CD4-positive, alpha-beta memory T cell (primary cell): ENCODE results near the gene RERE. TPM values are rescaled to one million over a fixed set of nuclear protein-coding genes. Genes with fewer than 3 reads are reported as not detected.

Experiments used
- CTCF ChIA-PET: fragments of 350-600 bp; sonication (Branson Sonifier 250); formaldehyde crosslinking; loops from one replicate; lab custom pipeline; 2021; ENCODE audit warnings: inconsistent platforms; ENCODE audit not compliant: partially characterized antibody; lab: Charles Lee
- POLR2A ChIA-PET: fragments of 350-600 bp; sonication (Branson Sonifier 250); formaldehyde crosslinking; loops from one replicate; lab custom pipeline; 2021; ENCODE audit not compliant: partially characterized antibody; lab: Charles Lee
- DNase-seq, 5 donors: peaks; one replicate each; pipeline versions ENCODE4 v3.0.0 to v3.0.0-alpha.2; 2020 to 2022; ENCODE audit warnings: mixed read lengths in 1 of 5
- H3K27ac ChIP-seq: one replicate; pipeline ENCODE4 v1.7.0; 2013; ENCODE audit warnings: low read depth, low read length
- H3K27me3 ChIP-seq: 2 replicates; pipeline ENCODE4 v1.7.0; 2013; ENCODE audit warnings: mild to moderate bottlenecking, low read length, moderate library complexity; ENCODE audit not compliant: insufficient read depth
- H3K36me3 ChIP-seq: 2 replicates; pipeline ENCODE4 v1.7.0; 2013; ENCODE audit warnings: mild to moderate bottlenecking, low read length, moderate library complexity; ENCODE audit not compliant: insufficient read depth
- H3K4me1 ChIP-seq: 2 replicates; pipeline ENCODE4 v1.7.0; 2013; ENCODE audit warnings: mild to moderate bottlenecking, low read length, moderate library complexity; ENCODE audit not compliant: insufficient read depth
- H3K4me3 ChIP-seq, 2 donors: one replicate each; pipeline ENCODE4 v1.7.0; 2013; ENCODE audit warnings: low read length in 2 of 2, mild to moderate bottlenecking in 1 of 2
- H3K9me3 ChIP-seq, 2 donors: one replicate each; pipeline ENCODE4 v1.7.0; 2013; ENCODE audit warnings: low read length in 2 of 2, control low read depth in 1 of 2; ENCODE audit not compliant: control insufficient read depth in 1 of 2
- H3K27ac Mint-ChIP-seq, 7 donors: one replicate each; pipeline ENCODE4 v1.8.0; 2020 to 2021; ENCODE audit warnings: mixed read lengths in 7 of 7, mild to moderate bottlenecking in 6 of 7, inconsistent platforms in 3 of 7, moderate library complexity in 3 of 7
- H3K27me3 Mint-ChIP-seq, 2 donors: one replicate each; pipeline ENCODE4 v1.8.0; 2020 to 2021; ENCODE audit warnings: mixed read lengths in 2 of 2
- H3K36me3 Mint-ChIP-seq, 2 donors: one replicate each; pipeline ENCODE4 v1.8.0; 2020 to 2021; ENCODE audit warnings: mixed read lengths in 2 of 2, inconsistent platforms in 1 of 2, mild to moderate bottlenecking in 1 of 2
- H3K4me1 Mint-ChIP-seq, 4 donors: one replicate each; pipeline ENCODE4 v1.8.0; 2020 to 2021; ENCODE audit warnings: mixed read lengths in 4 of 4, mild to moderate bottlenecking in 1 of 4
- H3K4me3 Mint-ChIP-seq, 8 donors: one replicate each; pipeline ENCODE4 v1.8.0; 2020 to 2021; ENCODE audit warnings: mixed read lengths in 8 of 8, mild to moderate bottlenecking in 7 of 8, moderate library complexity in 6 of 8, inconsistent platforms in 3 of 8
- H3K9me3 Mint-ChIP-seq, 8 donors: one replicate each; pipeline ENCODE4 v1.8.0; 2020 to 2021; ENCODE audit warnings: mixed read lengths in 8 of 8, mild to moderate bottlenecking in 5 of 8, inconsistent platforms in 3 of 8, moderate library complexity in 1 of 8
- intact Hi-C: fragments of 100-400 bp; cut with micrococcal nuclease; formaldehyde crosslinking; loops from one replicate; pipeline ENCODE4 v1.15.1; 2023
- polyA plus RNA-seq, 2 donors: library from polyadenylated mRNA; unstranded; fragments of 300-500 nt; fragmentation: Illumina TruSeq; gene quantifications; one replicate each; pipeline ENCODE4 v1.2.3, GENCODE V29; 2021
- total RNA-seq, 2 experiments: library from RNA; stranded (reverse); gene quantifications; one replicate each; pipeline ENCODE4 v1.2.3, GENCODE V29; 2021

Gene RERE
- total and polyA plus RNA-seq, 4 experiments from 2014 or later, result 0.38 to 117 (median 60.3) TPM

DNA sequence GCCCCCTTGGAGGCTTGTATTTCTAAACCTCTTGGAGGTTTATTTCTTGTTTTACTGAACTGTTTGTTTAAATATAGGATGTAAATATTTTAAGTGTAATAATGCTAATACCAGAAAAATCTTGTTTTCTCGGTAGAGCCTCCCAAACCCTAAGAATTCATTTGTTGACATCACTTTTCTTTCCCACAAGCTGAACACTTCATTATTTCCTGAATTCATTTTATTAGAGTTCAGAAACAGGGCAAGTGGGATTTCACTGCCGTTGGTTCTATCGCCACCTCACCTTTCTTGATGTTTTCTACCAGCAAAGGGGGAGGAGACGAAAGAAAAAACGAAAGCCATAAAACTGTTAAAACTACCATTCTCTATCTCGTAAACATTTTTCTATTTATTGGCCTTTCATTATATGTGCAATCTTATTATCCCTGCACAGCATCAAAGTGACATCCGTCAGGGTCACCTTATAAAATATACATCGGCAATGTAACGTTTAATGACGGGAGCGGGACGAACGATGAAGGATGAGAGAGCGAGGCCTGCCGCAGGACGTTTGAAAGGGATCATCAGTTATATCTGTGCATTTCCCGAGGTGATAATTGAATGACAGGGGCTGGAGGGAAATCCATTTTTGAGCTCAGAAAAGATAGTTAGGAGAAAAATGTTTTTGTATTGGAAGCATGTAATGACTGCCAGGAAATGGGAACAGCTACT lies 440.0 kb downstream of the RERE start:
- ChIA-PET POLR2A (interaction anchor here (1.0 to 1.8 kb wide), 3 partner anchors 11 to 45 kb away, joined by 3 to 5 read pairs (median 3); no protein-coding TSS in a partner anchor), CTCF (interaction anchor here (1.0 to 1.3 kb wide), 2 partner anchors 16 to 20 kb away, joined by 3 read pairs; no protein-coding TSS in a partner anchor)
- peak overlapping the region in 6 of 7 donors; percentile 25 to 76 (median 50) for H3K27ac Mint-ChIP-seq
- Histone ChIP-seq H3K4me3 (no peak overlapping the region), H3K4me1 (peaks cover 85% of the 10 kb centered on the region), H3K27ac (no peak overlapping the region), H3K9me3 (no peaks in the 10 kb centered on the region), H3K36me3 (peaks cover 17% of the 10 kb centered on the region), H3K27me3 (no peaks in the 10 kb centered on the region)
- peaks cover 15 to 54% of the 10 kb centered on the region in 2 donors for H3K36me3 Mint-ChIP-seq
- no peaks in the 10 kb centered on the region for H3K27me3 Mint-ChIP-seq
- peak overlapping the region in 1 of 8 donors; percentile 17 for H3K4me3 Mint-ChIP-seq
- intact Hi-C loops, result no loop called here
- H3K4me1 Mint-ChIP-seq, result peaks cover 49 to 89% (median 76%) of the 10 kb centered on the region in 4 donors
- no peaks in the 10 kb centered on the region for H3K9me3 Mint-ChIP-seq
- no peak for DNase-seq

DNA sequence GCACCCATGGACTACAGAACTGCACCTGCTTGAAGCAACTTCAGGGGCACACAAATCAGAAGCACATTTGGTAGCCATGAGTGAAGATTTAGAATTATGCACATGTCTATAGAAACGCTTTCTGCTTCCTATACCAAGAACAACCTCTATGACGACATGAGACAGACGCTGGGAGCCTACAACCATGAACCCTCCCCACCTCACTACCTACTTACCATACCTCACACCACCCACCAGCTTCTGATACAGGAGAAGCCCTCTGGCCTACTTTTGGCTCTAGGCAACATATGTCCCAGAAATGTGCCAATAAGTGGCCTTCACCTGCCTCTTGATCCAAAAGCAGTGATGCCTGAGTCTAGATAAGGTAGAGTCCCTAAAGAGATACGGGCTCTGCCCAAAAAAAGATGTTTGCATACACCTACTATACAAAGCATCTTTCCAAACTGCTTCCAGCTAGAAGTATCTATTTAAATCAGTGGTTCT lies 441.0 kb downstream of the RERE start:
- H3K4me3 ChIP-seq, result no peak overlapping the region
- intact Hi-C loops, result no loop called here
- peaks cover 9% of the 10 kb centered on the region for H3K36me3 ChIP-seq
- ChIA-PET CTCF (interaction anchor here (1.0 to 1.3 kb wide), 2 partner anchors 17 to 33 kb away, joined by 3 to 4 read pairs; no protein-coding TSS in a partner anchor), POLR2A (interaction anchor here (0.5 to 1.2 kb wide), 3 partner anchors 33 to 146 kb away, joined by 3 read pairs; no protein-coding TSS in a partner anchor)
- Mint-ChIP-seq H3K4me3 (peak overlapping the region in 1 of 8 donors; percentile 43), H3K36me3 (peaks cover 16 to 57% of the 10 kb centered on the region in 2 donors), H3K27me3 (no peaks in the 10 kb centered on the region), H3K9me3 (no peaks in the 10 kb centered on the region), H3K27ac (peak overlapping the region in 6 of 7 donors; percentile 10 to 79 (median 31)), H3K4me1 (peaks cover 46 to 91% (median 75%) of the 10 kb centered on the region in 4 donors)
- no peaks in the 10 kb centered on the region for H3K9me3 ChIP-seq
- no peak overlapping the region for H3K27ac ChIP-seq
- H3K27me3 ChIP-seq, result no peaks in the 10 kb centered on the region
- no peak for DNase-seq
- peaks cover 83% of the 10 kb centered on the region for H3K4me1 ChIP-seq

DNA sequence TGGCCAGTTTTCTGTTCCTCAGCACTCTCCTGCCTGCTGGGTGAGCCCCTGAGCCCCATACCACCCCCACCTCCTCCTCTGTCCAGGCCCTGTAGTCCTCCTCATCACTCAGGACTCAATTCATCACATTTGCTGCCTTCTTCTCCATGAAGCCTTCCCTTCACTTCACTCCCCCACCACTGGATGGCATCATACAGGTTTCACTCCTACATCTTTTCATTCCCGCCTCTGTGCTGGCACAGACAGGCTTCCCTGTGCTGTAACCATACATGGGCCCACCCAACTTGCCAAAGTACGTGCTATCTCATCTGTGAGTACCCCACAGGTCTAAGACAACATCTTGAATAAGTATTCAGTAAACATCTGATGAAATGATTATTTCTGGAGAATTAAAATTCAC lies 442.6 kb downstream of the RERE start:
- no peaks in the 10 kb centered on the region for H3K27me3 Mint-ChIP-seq
- peak overlapping the region in 6 of 7 donors; percentile 26 to 88 (median 71) for H3K27ac Mint-ChIP-seq
- H3K4me1 Mint-ChIP-seq, result peaks cover 50 to 92% (median 77%) of the 10 kb centered on the region in 4 donors
- Histone ChIP-seq H3K27ac (no peak overlapping the region), H3K9me3 (no peaks in the 10 kb centered on the region), H3K4me3 (no peak overlapping the region), H3K36me3 (peaks cover 17% of the 10 kb centered on the region), H3K27me3 (no peaks in the 10 kb centered on the region), H3K4me1 (peaks cover 75% of the 10 kb centered on the region)
- H3K36me3 Mint-ChIP-seq, result peaks cover 11 to 60% of the 10 kb centered on the region in 2 donors
- peak overlapping the region in 4 of 8 donors; percentile 0 to 60 (median 3) for H3K4me3 Mint-ChIP-seq
- no peaks in the 10 kb centered on the region for H3K9me3 Mint-ChIP-seq
- CTCF ChIA-PET, result interaction anchor here (1.0 to 1.3 kb wide), 2 partner anchors 351 to 359 kb away, joined by 3 to 5 read pairs; no protein-coding TSS in a partner anchor
- peak in 2 of 5 donors; percentile 25 to 47 for DNase-seq
- POLR2A ChIA-PET, result no interaction called here
- intact Hi-C loops, result no loop called here

DNA sequence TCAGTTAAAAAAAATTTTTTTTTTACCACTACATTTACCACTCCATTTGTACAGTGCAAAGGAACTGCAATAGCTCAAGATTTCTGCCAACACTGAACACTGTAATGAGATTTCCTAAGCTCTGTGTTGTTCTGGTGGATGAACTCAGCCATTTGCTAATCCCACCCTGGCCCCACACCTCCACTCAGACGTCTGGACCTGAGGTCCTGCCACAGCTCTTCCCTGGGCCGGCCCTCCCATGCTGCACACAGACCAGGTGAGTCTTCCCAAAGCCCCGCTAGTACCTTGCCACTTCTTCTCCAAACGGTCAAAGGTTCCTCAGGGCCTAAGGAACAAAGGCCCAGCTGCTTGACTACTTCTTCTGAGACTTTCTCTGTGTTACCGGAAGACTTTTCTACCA lies 443.1 kb downstream of the RERE start:
- H3K36me3 Mint-ChIP-seq, result peaks cover 11 to 58% of the 10 kb centered on the region in 2 donors
- H3K4me3 Mint-ChIP-seq, result peak overlapping the region in 1 of 8 donors; percentile 60
- H3K27ac Mint-ChIP-seq, result peak overlapping the region; percentile 26 to 88 (median 70)

DNA sequence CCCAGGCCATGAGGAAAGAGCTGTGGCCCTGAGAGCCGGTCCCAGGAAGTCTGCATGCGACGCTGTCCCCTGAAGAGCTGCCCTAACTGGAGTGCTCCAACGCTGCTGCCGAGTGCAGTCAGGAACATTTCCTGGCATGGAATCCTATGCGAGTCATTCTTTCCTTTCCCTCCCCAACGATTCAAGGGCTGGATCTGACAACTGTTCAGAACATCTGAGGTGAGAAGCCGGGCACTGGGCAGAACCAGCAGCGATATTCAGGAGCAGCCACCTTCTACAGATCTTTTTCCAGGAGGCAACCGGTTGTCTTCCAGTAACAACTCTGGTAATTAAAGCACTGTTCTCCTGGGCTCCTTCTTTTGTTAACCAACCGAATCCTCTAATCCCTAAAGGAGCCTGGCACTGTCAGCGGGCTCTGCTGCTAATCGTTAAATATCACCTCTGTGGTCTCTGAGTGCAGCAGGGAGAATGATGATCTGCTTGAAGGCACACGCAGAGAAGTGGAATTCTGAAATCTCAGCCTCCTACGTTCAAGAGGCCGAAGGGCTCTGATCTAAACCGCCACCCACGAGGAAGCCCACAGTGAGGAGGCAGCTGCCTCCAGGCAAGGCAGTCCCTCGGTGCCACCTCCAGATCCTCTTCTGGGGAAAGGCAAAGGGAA lies 443.7 kb downstream of the RERE start:
- Mint-ChIP-seq H3K4me1 (peaks cover 49 to 92% (median 71%) of the 10 kb centered on the region in 4 donors), H3K27ac (peak overlapping the region in 6 of 7 donors; percentile 24 to 85 (median 50)), H3K36me3 (peaks cover 11 to 54% of the 10 kb centered on the region in 2 donors), H3K4me3 (no peak overlapping the region), H3K9me3 (no peaks in the 10 kb centered on the region), H3K27me3 (no peaks in the 10 kb centered on the region)
- no peak overlapping the region for H3K4me3 ChIP-seq
- H3K36me3 ChIP-seq, result peaks cover 17% of the 10 kb centered on the region
- ChIA-PET CTCF (interaction anchor here (0.7 to 1.4 kb wide), 4 partner anchors 12 to 358 kb away, joined by 3 to 5 read pairs (median 3); no protein-coding TSS in a partner anchor), POLR2A (no interaction called here)
- peaks cover 64% of the 10 kb centered on the region for H3K4me1 ChIP-seq
- H3K9me3 ChIP-seq, result no peaks in the 10 kb centered on the region
- DNase-seq, result no peak
- intact Hi-C loops, result no loop called here
- H3K27me3 ChIP-seq, result no peaks in the 10 kb centered on the region
- H3K27ac ChIP-seq, result peak overlapping the region; percentile 8

More for the DNA sequence above, 443.1 kb downstream of the RERE start:
- H3K27ac ChIP-seq, result no peak overlapping the region
- no peak for DNase-seq
- H3K36me3 ChIP-seq, result peaks cover 17% of the 10 kb centered on the region
- ChIA-PET CTCF (interaction anchor here (0.7 to 1.4 kb wide), 4 partner anchors 12 to 359 kb away, joined by 3 to 5 read pairs (median 3); no protein-coding TSS in a partner anchor), POLR2A (no interaction called here)
- Mint-ChIP-seq H3K9me3 (no peaks in the 10 kb centered on the region), H3K27me3 (no peaks in the 10 kb centered on the region), H3K4me1 (peaks cover 51 to 92% (median 74%) of the 10 kb centered on the region in 4 donors)
- no peak overlapping the region for H3K4me3 ChIP-seq
- intact Hi-C loops, result no loop called here
- no peaks in the 10 kb centered on the region for H3K27me3 ChIP-seq
- peaks cover 71% of the 10 kb centered on the region for H3K4me1 ChIP-seq
- no peaks in the 10 kb centered on the region for H3K9me3 ChIP-seq

DNA sequence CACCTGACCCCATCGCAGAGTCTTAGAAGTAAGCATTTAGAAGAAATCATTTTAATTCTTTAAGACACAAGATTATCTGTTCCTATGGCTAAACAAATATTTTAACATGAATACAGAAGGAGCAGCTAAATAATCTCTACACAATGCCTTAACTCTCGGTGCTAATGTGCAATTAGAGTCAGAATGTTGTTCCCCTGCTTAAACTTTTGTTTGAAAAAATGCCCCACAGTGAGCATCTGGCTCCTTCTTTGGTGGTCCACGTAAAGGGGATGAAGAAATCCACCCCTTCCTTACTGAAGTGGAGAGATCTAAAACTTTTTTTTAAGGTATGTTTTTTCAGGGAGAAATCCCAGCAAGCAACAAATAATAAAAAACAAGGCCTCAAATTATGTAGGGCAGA lies 444.3 kb downstream of the RERE start:
- Mint-ChIP-seq H3K4me3 (no peak overlapping the region), H3K9me3 (no peaks in the 10 kb centered on the region), H3K27me3 (no peaks in the 10 kb centered on the region), H3K4me1 (peaks cover 43 to 86% (median 65%) of the 10 kb centered on the region in 4 donors), H3K27ac (peak overlapping the region in 3 of 7 donors; percentile 19 to 52 (median 42)), H3K36me3 (peaks cover 11 to 49% of the 10 kb centered on the region in 2 donors)
- Histone ChIP-seq H3K4me3 (no peak overlapping the region), H3K4me1 (peaks cover 58% of the 10 kb centered on the region), H3K27ac (no peak overlapping the region), H3K36me3 (peaks cover 17% of the 10 kb centered on the region), H3K27me3 (no peaks in the 10 kb centered on the region), H3K9me3 (no peaks in the 10 kb centered on the region)
- POLR2A ChIA-PET, result interaction anchor here (1.0 kb wide), 1 partner anchor 9 kb away, joined by 3 read pairs; no protein-coding TSS in a partner anchor
- intact Hi-C loops, result no loop called here
- CTCF ChIA-PET, result interaction anchor here (1.4 kb wide), 1 partner anchor 13 kb away, joined by 3 read pairs; no protein-coding TSS in a partner anchor
- DNase-seq, result no peak
